ENCODE data around the gene STAU1. TPM values are rescaled to one million over a fixed set of nuclear protein-coding genes. Genes with fewer than 3 reads are reported as not detected.
A peak's percentile ranks its signal among the peaks of the same experiment; 100 is the strongest.
"Not testable (repeated sequence)": the region's sequence is repeated elsewhere in the genome, so short reads cannot be mapped to it uniquely, and the experiment has no call there.

STAU1 gene
- total RNA-seq, 1 experiment from 2014 or later = 147 TPM

DNA sequence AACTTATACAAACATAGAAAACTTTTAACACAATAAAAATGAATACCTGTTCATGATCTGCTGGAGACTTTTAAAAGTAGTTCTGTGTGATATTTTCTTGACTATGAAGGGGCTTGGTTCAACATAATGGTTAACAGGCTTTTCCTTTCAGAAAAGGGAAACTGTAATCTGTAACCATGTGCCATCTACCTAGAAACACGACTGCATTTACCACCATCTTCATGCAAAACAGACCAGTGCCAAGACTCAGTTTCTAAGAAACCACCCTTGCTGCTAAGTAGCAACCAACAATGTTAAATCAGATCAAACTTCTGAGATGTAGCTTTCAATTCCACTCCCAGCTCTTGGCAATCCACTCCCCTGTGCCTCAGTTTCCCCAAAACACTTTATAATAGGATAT is 15.7 kb downstream of the STAU1 start:
- no peak overlapping the region for H3K27ac Mint-ChIP-seq (ENCODE audit: unreplicated experiment)
- H3K4me1 Mint-ChIP-seq (ENCODE audit: low read depth, unreplicated experiment) = peaks cover 15% of the 10 kb centered on the region
- no peaks in the 10 kb centered on the region for H3K9me3 Mint-ChIP-seq (ENCODE audit: low read depth, unreplicated experiment)
- peaks cover 44% of the 10 kb centered on the region for H3K36me3 Mint-ChIP-seq (ENCODE audit: insufficient read depth, unreplicated experiment)
- DNase-seq = no peak
- H3K4me3 Mint-ChIP-seq (ENCODE audit: low read depth, unreplicated experiment) = no peak overlapping the region
- intact Hi-C loops (cut with micrococcal nuclease; ENCODE audit: unreplicated experiment) = no loop called here
- BruUV-seq (replicated peaks) = TSS peak; percentile 6
- CTCF ChIA-PET = interaction anchor here (0.7 kb wide), 1 partner anchor 275 kb away, joined by 3 read pairs; no protein-coding TSS in a partner anchor
- no peaks in the 10 kb centered on the region for H3K27me3 Mint-ChIP-seq (ENCODE audit: unreplicated experiment)
- no peak for TF ChIP-seq CTCF (IDR thresholded peaks at IDR 0.05; ENCODE audit: unreplicated experiment)

- Mint-ChIP-seq H3K27ac (ENCODE audit: unreplicated experiment) (no peak overlapping the region), H3K36me3 (ENCODE audit: insufficient read depth, unreplicated experiment) (peaks cover 42% of the 10 kb centered on the region), H3K27me3 (ENCODE audit: unreplicated experiment) (no peaks in the 10 kb centered on the region), H3K9me3 (ENCODE audit: low read depth, unreplicated experiment) (no peaks in the 10 kb centered on the region), H3K4me3 (ENCODE audit: low read depth, unreplicated experiment) (no peak overlapping the region), H3K4me1 (ENCODE audit: low read depth, unreplicated experiment) (peaks cover 19% of the 10 kb centered on the region)
- CTCF ChIA-PET = no interaction called here
- TF ChIP-seq CTCF (IDR thresholded peaks at IDR 0.05; ENCODE audit: unreplicated experiment) = no peak
- no TSS peak for BruUV-seq (replicated peaks)
- intact Hi-C loops (cut with micrococcal nuclease; ENCODE audit: unreplicated experiment) = no loop called here
- no peak for DNase-seq
Observed at GRCh38 chr20:49171909-49172308, 16.2 kb downstream of the STAU1 start.

GRCh38 chr20:49170714-49171113 is 17.4 kb downstream of the STAU1 start:
- CTCF ChIA-PET = interaction anchor here (0.5 to 1.1 kb wide), 2 partner anchors 9 to 17 kb away, joined by 3 to 4 read pairs; no protein-coding TSS in a partner anchor
- DNase-seq = no peak
- intact Hi-C loops (cut with micrococcal nuclease; ENCODE audit: unreplicated experiment) = no loop called here
- H3K27ac Mint-ChIP-seq (ENCODE audit: unreplicated experiment) = no peak overlapping the region
- BruUV-seq (replicated peaks) = no TSS peak
- H3K9me3 Mint-ChIP-seq (ENCODE audit: low read depth, unreplicated experiment) = no peaks in the 10 kb centered on the region
- TF ChIP-seq CTCF (IDR thresholded peaks at IDR 0.05; ENCODE audit: unreplicated experiment) = no peak
- peaks cover 34% of the 10 kb centered on the region for H3K36me3 Mint-ChIP-seq (ENCODE audit: insufficient read depth, unreplicated experiment)
- no peaks in the 10 kb centered on the region for H3K27me3 Mint-ChIP-seq (ENCODE audit: unreplicated experiment)
- H3K4me3 Mint-ChIP-seq (ENCODE audit: low read depth, unreplicated experiment) = no peak overlapping the region
- H3K4me1 Mint-ChIP-seq (ENCODE audit: low read depth, unreplicated experiment) = peaks cover 31% of the 10 kb centered on the region

DNA sequence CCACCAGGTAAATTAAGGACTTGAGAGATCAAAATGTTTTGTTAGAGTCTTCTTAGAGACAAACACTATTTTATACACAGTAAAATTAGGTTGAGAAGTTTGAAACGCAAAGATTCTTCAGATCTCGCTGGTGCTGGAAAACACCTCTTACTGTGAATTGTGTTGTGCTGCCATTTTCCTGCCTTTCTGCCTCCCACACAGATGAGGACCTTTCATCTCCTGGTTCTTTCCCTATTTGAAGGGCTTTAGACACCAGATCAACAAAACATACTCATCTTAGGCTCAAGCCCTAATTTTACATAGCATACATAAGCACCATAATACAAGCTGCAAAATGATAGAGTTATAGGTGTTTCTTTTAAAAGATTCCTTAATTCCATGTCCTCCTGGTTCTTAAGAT is 18.6 kb downstream of the STAU1 start:
- intact Hi-C loops (cut with micrococcal nuclease; ENCODE audit: unreplicated experiment) = no loop called here

GRCh38 chr20:49168864-49169263 is 19.3 kb downstream of the STAU1 start:
- CTCF ChIA-PET = interaction anchor here (0.7 to 0.9 kb wide), 4 partner anchors 9 to 134 kb away, joined by 3 to 4 read pairs (median 3); no protein-coding TSS in a partner anchor

More for the DNA sequence above, 18.6 kb downstream of the STAU1 start:
- TF ChIP-seq CTCF (IDR thresholded peaks at IDR 0.05; ENCODE audit: unreplicated experiment) = no peak
- H3K4me3 Mint-ChIP-seq (ENCODE audit: low read depth, unreplicated experiment) = no peak overlapping the region
- DNase-seq = no peak
- H3K27me3 Mint-ChIP-seq (ENCODE audit: unreplicated experiment) = no peaks in the 10 kb centered on the region
- no TSS peak for BruUV-seq (replicated peaks)
- H3K36me3 Mint-ChIP-seq (ENCODE audit: insufficient read depth, unreplicated experiment) = peaks cover 28% of the 10 kb centered on the region
- H3K27ac Mint-ChIP-seq (ENCODE audit: unreplicated experiment) = no peak overlapping the region
- H3K9me3 Mint-ChIP-seq (ENCODE audit: low read depth, unreplicated experiment) = no peaks in the 10 kb centered on the region
- CTCF ChIA-PET = interaction anchor here (1.0 to 1.1 kb wide), 2 partner anchors 10 to 18 kb away, joined by 3 to 4 read pairs; no protein-coding TSS in a partner anchor
- H3K4me1 Mint-ChIP-seq (ENCODE audit: low read depth, unreplicated experiment) = peaks cover 32% of the 10 kb centered on the region

More at GRCh38 chr20:49168864-49169263, 19.3 kb downstream of the STAU1 start:
- H3K36me3 Mint-ChIP-seq (ENCODE audit: insufficient read depth, unreplicated experiment) = peaks cover 24% of the 10 kb centered on the region
- H3K27ac Mint-ChIP-seq (ENCODE audit: unreplicated experiment); BruUV-seq (replicated peaks); DNase-seq; H3K27me3 Mint-ChIP-seq (ENCODE audit: unreplicated experiment); intact Hi-C loops (cut with micrococcal nuclease; ENCODE audit: unreplicated experiment); H3K9me3 Mint-ChIP-seq (ENCODE audit: low read depth, unreplicated experiment); H3K4me3 Mint-ChIP-seq (ENCODE audit: low read depth, unreplicated experiment): not testable (repeated sequence)
- H3K4me1 Mint-ChIP-seq (ENCODE audit: low read depth, unreplicated experiment) = peaks cover 32% of the 10 kb centered on the region
